ENCODE data around the gene TMEM185B. TPM values are rescaled to one million over a fixed set of nuclear protein-coding genes. Genes with fewer than 3 reads are reported as not detected.

TMEM185B gene
- total and polyA plus RNA-seq, 2 of the 4 experiments (the other 2 are of a cell fraction) = 17.7 to 26.1 TPM

DNA sequence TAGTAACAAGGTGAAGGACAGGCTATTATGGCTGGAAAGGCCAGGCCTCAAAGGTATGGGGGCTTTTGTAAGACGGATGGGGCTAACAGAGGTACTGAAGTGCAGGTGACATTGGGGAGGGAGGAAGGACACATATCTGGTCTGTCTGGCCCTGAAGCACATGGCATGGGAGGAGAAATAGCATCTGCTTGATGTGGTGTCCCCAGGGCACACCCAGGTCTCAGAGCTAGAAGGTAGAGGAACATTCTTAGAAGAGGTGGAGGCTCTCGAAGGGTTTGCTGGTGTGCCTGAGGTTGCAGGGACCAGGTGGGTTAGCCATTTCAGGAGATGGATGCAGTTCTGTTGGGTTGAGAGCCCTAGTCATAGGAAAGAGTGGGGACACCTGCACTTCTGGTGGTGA, 39.0 kb upstream of the TMEM185B start:
- H2AFZ ChIP-seq (replicated peaks; ENCODE audit: low read length, poor library complexity) = no peak overlapping the region
- H3K4me1 ChIP-seq (ENCODE audit: control insufficient read depth, insufficient read depth, low read length) = peaks cover 7% of the 10 kb centered on the region
- H2BK15ac ChIP-seq (ENCODE audit: low read depth, low read length) = no peak overlapping the region
- peaks cover 39 to 77% of the 10 kb centered on the region in 2 experiments for H3K79me1 ChIP-seq (ENCODE audit: low read depth in 1 of 2, low read length in 2 of 2)
- no peak overlapping the region for H3K9ac ChIP-seq (ENCODE audit: low read depth, low read length)
- H2BK5ac ChIP-seq (ENCODE audit: low read depth, low read length, poor library complexity, severe bottlenecking) = no peak overlapping the region
- no TSS peak for BruUV-seq (replicated peaks)
- TF ChIP-seq ELK1 (IDR thresholded peaks at IDR 0.05; ENCODE audit: borderline replicate concordance, low read depth, low read length) = no peak
- TF ChIP-seq USF2 (IDR thresholded peaks at IDR 0.05; ENCODE audit: low read depth, low read length) = no peak
- TF ChIP-seq CEBPB (IDR thresholded peaks at IDR 0.05; ENCODE audit: low read depth, low read length) = no peak
- no peak for TF ChIP-seq CTCF (conservative IDR thresholded peaks at IDR 0.05; ENCODE audit: low read depth, low read length)
- no peaks in the 10 kb centered on the region for H3K36me3 ChIP-seq (ENCODE audit: control insufficient read depth, insufficient read depth, low read length)
- no peak overlapping the region for H3K4ac ChIP-seq (ENCODE audit: low read depth, low read length)
- peaks cover 5% of the 10 kb centered on the region for H3K9me3 ChIP-seq (ENCODE audit: control insufficient read depth, insufficient read depth, low read length)
- H3K9me1 ChIP-seq (ENCODE audit: insufficient read depth, low read length) = peaks cover 23% of the 10 kb centered on the region
- ATAC-seq (ENCODE audit: low read depth) (no peak), DNase-seq (no peak)
- no peak overlapping the region for H2BK20ac ChIP-seq (ENCODE audit: low read depth, low read length)
- 0 out of 2 replicates have a peak overlapping the region, but pooled peaks have one; percentile 3 for H2AK5ac ChIP-seq (ENCODE audit: low read depth, low read length)
- H4K91ac ChIP-seq (ENCODE audit: insufficient read depth, low read depth, low read length) = no peak overlapping the region
- no peak overlapping the region for H3K23ac ChIP-seq (ENCODE audit: low read depth, low read length)
- intact Hi-C loops (cut with micrococcal nuclease) (no loop called here), in situ Hi-C loops (cut with MboI; ENCODE audit: low sequenced_read_pairs) (no loop called here), dilution Hi-C loops (cut with HindIII; ENCODE audit: low sequenced_read_pairs, unreplicated experiment) (no loop called here)
- no peak overlapping the region for H4K5ac ChIP-seq (ENCODE audit: low read depth, low read length)
- WGBS, 2 experiments (ENCODE audit: extremely low coverage in 2 of 2, insufficient read length in 1 of 2) = no CpG with 5 or more reads among the region's 2 CpGs
- H3K27me3 ChIP-seq (ENCODE audit: control insufficient read depth, insufficient read depth, low read length) = no peaks in the 10 kb centered on the region
- H3K56ac ChIP-seq (ENCODE audit: extremely low read depth, insufficient read depth, low read length) = no peak overlapping the region
- ChIA-PET CTCF (no interaction called here), POLR2A (ENCODE audit: unreplicated experiment) (no interaction called here)
- H3K27ac ChIP-seq (ENCODE audit: insufficient read depth, low read length) = no peak overlapping the region
- no peak overlapping the region for H2BK120ac ChIP-seq (ENCODE audit: low read depth, low read length)
- no peak overlapping the region for H3K14ac ChIP-seq (replicated peaks; ENCODE audit: low read depth, low read length)
- peaks cover 61% of the 10 kb centered on the region for H4K20me1 ChIP-seq (ENCODE audit: insufficient read depth, low read length)
- H3K4me3 ChIP-seq (ENCODE audit: insufficient read depth, low read depth, low read length) = no peak overlapping the region
- H3K4me2 ChIP-seq (ENCODE audit: low read depth, low read length) = no peak overlapping the region
- no peak overlapping the region for H3K18ac ChIP-seq (ENCODE audit: low read depth, low read length)
- peak overlapping the region; percentile 53 for H2AK9ac ChIP-seq (replicated peaks; ENCODE audit: low read depth, low read length, poor library complexity)
- no peak overlapping the region for H4K8ac ChIP-seq (ENCODE audit: low read depth in 2 of 2, low read length in 2 of 2)

Data from IMR-90 (cell line).